Stimulated activated CD8-positive, alpha-beta memory T cell treated with anti-CD3 and anti-CD28 coated beads, Interleukin-7, amount 100 ng/mL, for 24 hours (primary cell): Measurements from ENCODE around the gene MFAP2.
"Not testable (repeated sequence)": the region's sequence is repeated elsewhere in the genome, so short reads cannot be mapped to it uniquely, and the experiment has no call there.

ENCODE experiments used
- DNase-seq: peaks from one replicate; pipeline ENCODE4 v3.0.0-alpha.2; 2020; ENCODE audit warnings: low read depth

MFAP2 gene

GRCh38 chr1:16929146-16930041 is 51.0 kb downstream of the MFAP2 start:
- not testable (repeated sequence) for DNase-seq

GRCh38 chr1:16927711-16928485 is 52.5 kb downstream of the MFAP2 start:
- no peak for DNase-seq

- no peak for DNase-seq
Observed at GRCh38 chr1:16927256-16927655, 53.2 kb downstream of the MFAP2 start.

GRCh38 chr1:16926491-16927073 is 53.8 kb downstream of the MFAP2 start:
- no peak for DNase-seq

GRCh38 chr1:16925635-16926490 is 54.6 kb downstream of the MFAP2 start:
- no peak for DNase-seq

- DNase-seq, result no peak
Observed at GRCh38 chr1:16924919-16925477, 55.4 kb downstream of the MFAP2 start.
